DOHH2 (cell line): ENCODE data around the gene PCP4.

Source experiments
- H3F3A ChIP-seq: fragments of 200-600 bp; sonication (generic), shearing (Covaris generic); 2 replicates; pipeline ENCODE4 v1.6.0; 2016; ENCODE audit warnings: antibody characterized with exemption, mild to moderate bottlenecking; ENCODE audit not compliant: control insufficient read depth, insufficient read depth
- H3K27ac ChIP-seq: fragments of 200-600 bp; sonication (generic); 2 replicates; pipeline ENCODE4 v1.5.1; 2014; ENCODE audit warnings: low read depth, mild to moderate bottlenecking, low read length, moderate library complexity
- H3K27me3 ChIP-seq: fragments of 200-600 bp; sonication (generic); 2 replicates; pipeline ENCODE4 v1.6.1; 2014; ENCODE audit warnings: mild to moderate bottlenecking, low read length, mixed read lengths; ENCODE audit not compliant: control insufficient read depth
- H3K36me3 ChIP-seq: fragments of 200-600 bp; sonication (generic); 2 replicates; pipeline ENCODE4 v1.6.1; 2014; ENCODE audit warnings: mild to moderate bottlenecking, low read length, moderate library complexity, mixed read lengths; ENCODE audit not compliant: control insufficient read depth
- H3K4me1 ChIP-seq: fragments of 200-600 bp; sonication (generic); 2 replicates; pipeline ENCODE4 v1.6.1; 2014; ENCODE audit warnings: mild to moderate bottlenecking, low read length, mixed read lengths; ENCODE audit not compliant: control insufficient read depth
- H3K4me2 ChIP-seq: fragments of 200-600 bp; sonication (generic); 2 replicates; pipeline ENCODE4 v1.6.0; 2014; ENCODE audit warnings: mild to moderate bottlenecking, low read length, moderate library complexity
- H3K4me3 ChIP-seq: fragments of 200-600 bp; sonication (generic); 2 replicates; pipeline ENCODE4 v1.5.1; 2014; ENCODE audit warnings: mild to moderate bottlenecking, low read length, mixed read lengths
- H3K79me2 ChIP-seq: fragments of 200-600 bp; sonication (generic); 2 replicates; pipeline ENCODE4 v1.6.1; 2014; ENCODE audit warnings: mild to moderate bottlenecking, low read length, mixed read lengths; ENCODE audit not compliant: control insufficient read depth
- H3K9me2 ChIP-seq: fragments of 200-600 bp; sonication (generic); replicated peaks from 2 replicates; pipeline ENCODE4 v1.6.1; 2014; ENCODE audit warnings: mild to moderate bottlenecking, low read length, mixed read lengths; ENCODE audit not compliant: control insufficient read depth
- H3K9me3 ChIP-seq: fragments of 200-600 bp; sonication (generic); 2 replicates; pipeline ENCODE4 v1.6.1; 2014; ENCODE audit warnings: antibody characterized with exemption, low read length, mixed read lengths; ENCODE audit not compliant: control insufficient read depth, insufficient read depth
- H4K20me1 ChIP-seq: fragments of 200-600 bp; sonication (generic); 2 replicates; pipeline ENCODE4 v1.6.0; 2014; ENCODE audit warnings: low read depth, mild to moderate bottlenecking, antibody characterized with exemption, low read length, moderate library complexity; ENCODE audit not compliant: control insufficient read depth, insufficient read depth
- CTCF ChIP-seq: fragments of 200-600 bp; sonication (generic); IDR thresholded peaks from one replicate; pipeline ENCODE4 v1.5.1; 2014; ENCODE audit warnings: antibody characterized with exemption, mild to moderate bottlenecking, low read depth, low read length; ENCODE audit not compliant: poor library complexity, severe bottlenecking
- EZH2phosphoT487 ChIP-seq: fragments of 200-600 bp; sonication (generic); IDR thresholded peaks from 2 replicates; pipeline ENCODE4 v1.6.1; 2017; ENCODE audit warnings: borderline replicate concordance, mild to moderate bottlenecking, antibody characterized with exemption, low read length, moderate library complexity, mixed read lengths

Gene PCP4

GRCh38 chr21:39969691-39970364, 102.6 kb downstream of the PCP4 start:
- no peaks in the 10 kb centered on the region for H3K4me1 ChIP-seq
- H4K20me1 ChIP-seq = no peaks in the 10 kb centered on the region
- no peaks in the 10 kb centered on the region for H3K27me3 ChIP-seq
- H3K36me3 ChIP-seq = no peaks in the 10 kb centered on the region
- no peak overlapping the region for H3K4me3 ChIP-seq
- H3K9me3 ChIP-seq = no peaks in the 10 kb centered on the region
- H3K4me2 ChIP-seq = no peak overlapping the region
- no peaks in the 10 kb centered on the region for H3F3A ChIP-seq
- H3K9me2 ChIP-seq = no peaks in the 10 kb centered on the region
- no peak overlapping the region for H3K27ac ChIP-seq
- no peaks in the 10 kb centered on the region for H3K79me2 ChIP-seq
- TF ChIP-seq EZH2phosphoT487 = no peak
- no peak for TF ChIP-seq CTCF

GRCh38 chr21:39971956-39972355, 104.7 kb downstream of the PCP4 start:
- peaks cover 4% of the 10 kb centered on the region; the same call in 1 of the 2 replicates for H3K9me3 ChIP-seq
- TF ChIP-seq CTCF (no peak), EZH2phosphoT487 (no peak)
- no peak overlapping the region for H3K27ac ChIP-seq
- no peak overlapping the region for H3K4me3 ChIP-seq
- H3F3A ChIP-seq = no peaks in the 10 kb centered on the region
- H3K4me2 ChIP-seq = no peak overlapping the region
- no peaks in the 10 kb centered on the region for H3K79me2 ChIP-seq
- no peaks in the 10 kb centered on the region for H4K20me1 ChIP-seq
- no peaks in the 10 kb centered on the region for H3K27me3 ChIP-seq
- H3K9me2 ChIP-seq = no peaks in the 10 kb centered on the region
- no peaks in the 10 kb centered on the region for H3K4me1 ChIP-seq
- no peaks in the 10 kb centered on the region for H3K36me3 ChIP-seq

DNA sequence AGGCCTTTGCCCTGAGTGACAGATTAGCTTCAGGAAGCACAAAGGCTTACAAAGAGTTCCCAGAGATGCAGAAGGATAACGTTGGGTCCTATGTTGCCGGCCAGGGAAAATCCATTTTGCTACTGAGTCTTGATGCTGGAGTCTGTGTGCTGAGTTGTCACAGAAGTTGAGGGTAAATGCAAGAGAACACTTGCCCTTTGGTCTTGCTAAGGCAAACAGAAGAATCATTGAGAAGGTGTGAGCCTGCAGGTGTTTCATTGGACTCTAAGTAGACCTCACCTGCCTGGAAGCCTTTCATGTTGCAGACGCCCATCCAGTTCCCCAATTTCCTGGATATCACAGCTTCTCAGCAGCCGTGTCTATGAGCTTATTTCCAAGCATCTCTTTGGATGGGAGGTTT, 105.2 kb downstream of the PCP4 start:
- Histone ChIP-seq H3K9me2 (no peaks in the 10 kb centered on the region), H4K20me1 (no peaks in the 10 kb centered on the region), H3K27me3 (no peaks in the 10 kb centered on the region), H3K4me3 (no peak overlapping the region), H3K9me3 (peaks cover 5% of the 10 kb centered on the region; the same call in 1 of the 2 replicates), H3K4me1 (no peaks in the 10 kb centered on the region), H3K79me2 (no peaks in the 10 kb centered on the region), H3K27ac (no peak overlapping the region), H3K4me2 (no peak overlapping the region), H3K36me3 (no peaks in the 10 kb centered on the region), H3F3A (no peaks in the 10 kb centered on the region)
- TF ChIP-seq CTCF (no peak), EZH2phosphoT487 (no peak)
